HFFc6 (cell line): ENCODE measurements around the gene GAL. TPM values are rescaled to one million over a fixed set of nuclear protein-coding genes. Genes with fewer than 3 reads are reported as not detected.

ENCODE experiments used
- DNase-seq: peaks from one replicate; pipeline ENCODE4 v3.0.0-alpha.2; 2018
- H3K27ac Mint-ChIP-seq: 2 replicates; pipeline ENCODE4 v1.8.0; 2020; ENCODE audit warnings: mild to moderate bottlenecking, mixed read lengths
- H3K27me3 Mint-ChIP-seq: 2 replicates; pipeline ENCODE4 v1.8.0; 2021; ENCODE audit warnings: mild to moderate bottlenecking, moderate library complexity, mixed read lengths; ENCODE audit not compliant: insufficient read depth
- H3K36me3 Mint-ChIP-seq: 2 replicates; pipeline ENCODE4 v1.8.0; 2021; ENCODE audit warnings: low read depth, mixed read lengths
- H3K4me1 Mint-ChIP-seq: 2 replicates; pipeline ENCODE4 v1.8.0; 2020; ENCODE audit warnings: low read depth, mixed read lengths
- H3K4me3 Mint-ChIP-seq: 2 replicates; pipeline ENCODE4 v1.8.0; 2020; ENCODE audit warnings: mild to moderate bottlenecking, moderate library complexity, mixed read lengths
- H3K9me3 Mint-ChIP-seq: 2 replicates; pipeline ENCODE4 v1.8.0; 2020; ENCODE audit warnings: mild to moderate bottlenecking, mixed read lengths
- CTCF ChIP-seq: fragments of 200-600 bp; sonication (generic); IDR thresholded peaks from 2 replicates; pipeline ENCODE4 v1.5.0; 2021; ENCODE audit warnings: antibody characterized with exemption, mild to moderate bottlenecking
- total RNA-seq, 6 experiments: library from RNA; stranded (reverse); fragmentation: NEBNext Ultra II Directional; extraction: Animal tissue kit (Norgen Biotek cat#: 25700); gene quantifications; 2 replicates in 1 of 6; 3 replicates in 5 of 6; pipeline ENCODE4 v1.2.3, GENCODE V29; 2021

GAL gene
- total RNA-seq, 6 experiments from 2014 or later, result 0.60 to 12.9 (median 1.0) TPM

- Mint-ChIP-seq H3K4me1 (no peaks in the 10 kb centered on the region), H3K4me3 (no peak overlapping the region)
- no peak for DNase-seq
Measured at GRCh38 chr11:68665436-68665835, 18.9 kb upstream of the GAL start.

GRCh38 chr11:68666849-68667248, 17.5 kb upstream of the GAL start:
- no peaks in the 10 kb centered on the region; the same call in 1 of the 2 replicates for H3K36me3 Mint-ChIP-seq
- H3K4me1 Mint-ChIP-seq, result no peaks in the 10 kb centered on the region
- no peak for TF ChIP-seq CTCF
- peaks cover 5% of the 10 kb centered on the region; the same call in 1 of the 2 replicates for H3K9me3 Mint-ChIP-seq
- no peak overlapping the region for H3K27ac Mint-ChIP-seq
- H3K4me3 Mint-ChIP-seq, result no peak overlapping the region
- DNase-seq, result no peak
- peaks cover 23% of the 10 kb centered on the region for H3K27me3 Mint-ChIP-seq

More at GRCh38 chr11:68665436-68665835, 18.9 kb upstream of the GAL start:
- no peak for TF ChIP-seq CTCF
- H3K36me3 Mint-ChIP-seq, result no peaks in the 10 kb centered on the region; the same call in 1 of the 2 replicates
- no peak overlapping the region for H3K27ac Mint-ChIP-seq
- peaks cover 16% of the 10 kb centered on the region for H3K27me3 Mint-ChIP-seq
- peaks cover 5% of the 10 kb centered on the region; the same call in 1 of the 2 replicates for H3K9me3 Mint-ChIP-seq

GRCh38 chr11:68667511-68668500, 16.5 kb upstream of the GAL start:
- Mint-ChIP-seq H3K36me3 (peaks cover 2% of the 10 kb centered on the region; the same call in 1 of the 2 replicates), H3K4me3 (no peak overlapping the region), H3K27me3 (peaks cover 27% of the 10 kb centered on the region), H3K9me3 (peaks cover 1% of the 10 kb centered on the region), H3K4me1 (no peaks in the 10 kb centered on the region), H3K27ac (no peak overlapping the region)
- no peak for DNase-seq
- no peak for TF ChIP-seq CTCF

- Mint-ChIP-seq H3K4me3 (no peak overlapping the region), H3K27me3 (peaks cover 27% of the 10 kb centered on the region), H3K9me3 (peaks cover 10% of the 10 kb centered on the region), H3K36me3 (peaks cover 7% of the 10 kb centered on the region), H3K27ac (no peak overlapping the region), H3K4me1 (no peaks in the 10 kb centered on the region)
- no peak for DNase-seq
- no peak for TF ChIP-seq CTCF
Measured at GRCh38 chr11:68669301-68670090, 14.8 kb upstream of the GAL start.

GRCh38 chr11:68670208-68670992, 13.9 kb upstream of the GAL start:
- Mint-ChIP-seq H3K4me1 (no peaks in the 10 kb centered on the region), H3K27ac (no peak overlapping the region), H3K9me3 (peaks cover 10% of the 10 kb centered on the region), H3K36me3 (peaks cover 7% of the 10 kb centered on the region), H3K4me3 (no peak overlapping the region), H3K27me3 (peaks cover 23% of the 10 kb centered on the region)
- TF ChIP-seq CTCF, result no peak
- no peak for DNase-seq
